Suppressor macrophage treated with lipopolysaccharide for 4 hours (primary cell): ENCODE data around the gene VANGL2.
A peak's percentile ranks its signal among the peaks of the same experiment; 100 is the strongest.

Experiments
- DNase-seq: peaks from one replicate; pipeline ENCODE4 v3.0.0-alpha.2; 2020

The VANGL2 gene

GRCh38 chr1:160466961-160467360, 66.6 kb downstream of the VANGL2 start:
- DNase-seq, result peak; percentile 94

GRCh38 chr1:160467576-160467975, 67.2 kb downstream of the VANGL2 start:
- peak; percentile 81 for DNase-seq

DNA sequence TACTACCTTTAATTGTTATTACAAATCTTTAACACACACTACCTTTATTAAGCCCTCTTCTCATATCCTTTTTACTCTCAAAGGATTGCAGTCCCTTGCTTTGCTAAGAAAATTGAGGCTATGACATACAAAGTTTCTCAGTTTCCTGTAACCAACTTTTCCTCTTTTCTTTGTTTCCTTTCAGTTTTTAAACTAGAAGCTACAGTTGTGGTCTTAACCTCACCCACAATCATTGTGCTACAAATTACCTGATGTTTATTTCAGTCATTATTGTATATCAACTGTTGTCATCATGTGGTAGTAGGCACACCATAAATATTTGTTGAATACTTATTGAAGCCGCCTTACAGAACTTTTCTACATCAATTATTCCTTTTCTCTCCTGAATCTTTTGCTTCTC, 70.9 kb downstream of the VANGL2 start:
- DNase-seq, result no peak

GRCh38 chr1:160472112-160472511, 71.7 kb downstream of the VANGL2 start:
- DNase-seq, result no peak

- peak; percentile 89 for DNase-seq
Measured at GRCh38 chr1:160474392-160475242, 74.3 kb downstream of the VANGL2 start.
